DND-41 (cell line): ENCODE data around the gene GP9.
A peak's percentile ranks its signal among the peaks of the same experiment; 100 is the strongest.

Experiments
- ATAC-seq: fragments of 200-7000 bp; cut with Tn5 transposase; 3 replicates; pipeline ENCODE4 v1.9.1; 2021; ENCODE audit warnings: low read depth; ENCODE audit not compliant: insufficient read depth
- DNase-seq: peaks from one replicate; pipeline ENCODE4 v3.0.0-alpha.2; 2020
- H2AFZ ChIP-seq: 2 replicates; pipeline ENCODE4 v1.6.0; 2012; ENCODE audit warnings: low read depth, low read length
- H3K27ac ChIP-seq: 2 replicates; pipeline ENCODE4 v1.5.1; 2012; ENCODE audit warnings: low read length, inconsistent platforms
- H3K27me3 ChIP-seq: fragments of 200-600 bp; sonication (generic); 2 replicates; pipeline ENCODE4 v1.6.0; 2012; ENCODE audit warnings: low read length, mild to moderate bottlenecking, inconsistent platforms; ENCODE audit not compliant: insufficient read depth, poor library complexity
- H3K36me3 ChIP-seq: 2 replicates; pipeline ENCODE4 v1.5.1; 2012; ENCODE audit warnings: low read length, inconsistent platforms; ENCODE audit not compliant: insufficient read depth
- H3K4me1 ChIP-seq: 2 replicates; pipeline ENCODE4 v1.5.1; 2012; ENCODE audit warnings: mild to moderate bottlenecking, low read length; ENCODE audit not compliant: insufficient read depth
- H3K4me2 ChIP-seq: 2 replicates; pipeline ENCODE4 v1.6.0; 2012; ENCODE audit warnings: mild to moderate bottlenecking, moderate library complexity, low read length, inconsistent platforms; ENCODE audit not compliant: insufficient read depth
- H3K4me3 ChIP-seq, 2 experiments: fragments of 200-600 bp in 1 of 2; shearing (Covaris generic) in 1 of 2; 2 replicates each; pipeline ENCODE4 v1.5.1; 2012 to 2016; ENCODE audit warnings: inconsistent platforms in 2 of 2, low read length in 2 of 2, mild to moderate bottlenecking in 2 of 2, low read depth in 1 of 2, moderate library complexity in 1 of 2
- H3K79me2 ChIP-seq: 2 replicates; pipeline ENCODE4 v1.6.0; 2012; ENCODE audit warnings: low read length, inconsistent platforms; ENCODE audit not compliant: insufficient read depth
- H3K9ac ChIP-seq: 2 replicates; pipeline ENCODE4 v1.6.0; 2012; ENCODE audit warnings: low read depth, mild to moderate bottlenecking, inconsistent platforms, low read length, moderate library complexity
- H3K9me3 ChIP-seq: 2 replicates; pipeline ENCODE4 v1.5.1; 2012; ENCODE audit warnings: low read length, moderate library complexity, mild to moderate bottlenecking, inconsistent platforms; ENCODE audit not compliant: insufficient read depth, severe bottlenecking
- H4K20me1 ChIP-seq: 2 replicates; pipeline ENCODE4 v1.6.0; 2012; ENCODE audit warnings: low read length; ENCODE audit not compliant: insufficient read depth
- CTCF ChIP-seq: IDR thresholded peaks from 2 replicates; pipeline ENCODE4 v1.5.1; 2012; ENCODE audit warnings: borderline replicate concordance, low read length, moderate library complexity, mild to moderate bottlenecking; ENCODE audit not compliant: poor library complexity, severe bottlenecking; ENCODE audit errors: extremely low read depth
- EZH2 ChIP-seq: IDR thresholded peaks from 3 replicates; pipeline ENCODE4 v1.6.1; 2012; ENCODE audit warnings: borderline replicate concordance, low read depth, mild to moderate bottlenecking, moderate library complexity, low read length, inconsistent platforms; ENCODE audit not compliant: severe bottlenecking

The GP9 gene

GRCh38 chr3:129095285-129095684, 34.7 kb downstream of the GP9 start:
- Histone ChIP-seq H3K79me2 (peaks cover 22% of the 10 kb centered on the region), H4K20me1 (peaks cover 10% of the 10 kb centered on the region), H2AFZ (no peak overlapping the region), H3K27ac (no peak overlapping the region), H3K27me3 (no peaks in the 10 kb centered on the region), H3K9me3 (no peaks in the 10 kb centered on the region), H3K9ac (no peak overlapping the region), H3K4me1 (no peaks in the 10 kb centered on the region), H3K4me2 (no peak overlapping the region), H3K36me3 (peaks cover 50% of the 10 kb centered on the region), H3K4me3 (no peak overlapping the region)
- ATAC-seq: no peak
- TF ChIP-seq EZH2: no peak
- no peak for TF ChIP-seq CTCF
- no peak for DNase-seq

DNA sequence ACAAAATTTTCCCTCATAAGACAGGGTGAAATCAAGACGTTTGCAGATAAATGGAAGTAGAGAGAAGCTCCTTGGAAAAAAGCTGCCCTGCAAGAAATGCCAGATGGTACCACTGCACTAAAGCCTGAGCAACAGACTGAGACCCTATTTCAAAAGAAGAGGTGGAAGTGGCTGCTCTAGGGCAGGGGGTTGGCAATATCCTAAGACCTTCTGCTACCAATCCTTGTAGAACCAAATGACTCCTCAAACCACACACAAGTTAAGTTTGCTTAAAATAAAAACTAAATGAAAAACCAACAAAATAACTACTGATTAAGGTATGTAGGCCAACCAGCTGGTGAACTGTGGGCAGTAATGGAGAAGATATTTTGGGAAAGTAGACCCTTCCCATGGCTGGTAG, 39.7 kb downstream of the GP9 start:
- Histone ChIP-seq H2AFZ (no peak overlapping the region), H3K79me2 (peaks cover 56% of the 10 kb centered on the region), H3K4me2 (no peak overlapping the region), H3K4me3 (no peak overlapping the region), H3K27ac (no peak overlapping the region), H3K9ac (no peak overlapping the region), H3K36me3 (peaks cover 21% of the 10 kb centered on the region), H4K20me1 (peaks cover 24% of the 10 kb centered on the region), H3K4me1 (no peaks in the 10 kb centered on the region), H3K27me3 (no peaks in the 10 kb centered on the region), H3K9me3 (no peaks in the 10 kb centered on the region)
- DNase-seq: no peak
- no peak for ATAC-seq
- TF ChIP-seq EZH2 (no peak), CTCF (no peak)

DNA sequence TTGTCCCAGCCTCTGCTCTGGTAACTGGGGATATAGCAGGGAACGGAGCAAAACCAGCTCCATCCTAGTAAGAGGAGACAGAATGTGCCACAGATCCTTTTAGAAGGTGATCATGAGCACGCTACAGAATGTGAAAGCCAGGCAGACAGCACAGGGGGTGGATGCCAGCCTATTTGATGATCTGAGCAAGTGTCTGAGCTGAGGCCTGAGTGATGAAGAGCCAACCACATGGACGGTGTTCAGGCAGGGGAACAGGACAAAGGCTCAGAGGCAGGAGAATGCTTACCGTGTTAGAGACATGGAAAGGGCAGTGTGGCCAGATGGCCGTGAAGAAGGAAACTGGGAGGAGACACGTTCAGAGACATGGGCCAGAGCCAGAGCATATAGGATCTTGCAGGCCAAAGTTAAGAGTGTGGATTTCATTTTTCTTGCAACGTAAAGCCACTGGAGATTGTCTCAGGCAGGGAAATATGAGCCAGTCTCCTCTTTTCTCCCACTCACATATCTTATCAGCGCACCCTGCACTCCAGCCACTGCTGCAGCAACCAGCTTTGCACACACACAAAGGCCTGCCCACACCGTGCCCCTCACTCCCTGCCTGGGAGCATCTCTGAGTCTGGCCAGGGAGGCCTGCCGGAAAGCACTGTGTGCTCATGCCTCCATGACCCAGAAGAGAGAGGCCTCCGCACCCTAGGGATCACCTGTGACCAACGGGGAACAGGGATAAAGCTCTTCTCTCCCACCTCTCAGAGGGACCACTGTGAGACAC, 41.0 kb downstream of the GP9 start:
- no peaks in the 10 kb centered on the region for H3K27me3 ChIP-seq
- peaks cover 60% of the 10 kb centered on the region for H3K79me2 ChIP-seq
- TF ChIP-seq CTCF (no peak), EZH2 (no peak)
- peaks cover 26% of the 10 kb centered on the region for H4K20me1 ChIP-seq
- no peak overlapping the region for H3K4me3 ChIP-seq
- DNase-seq: no peak
- ATAC-seq: no peak
- peaks cover 22% of the 10 kb centered on the region for H3K36me3 ChIP-seq
- no peak overlapping the region for H3K9ac ChIP-seq
- H3K4me2 ChIP-seq: no peak overlapping the region
- no peaks in the 10 kb centered on the region for H3K4me1 ChIP-seq
- 0 out of 2 replicates have a peak overlapping the region, but pooled peaks have one; percentile 11 for H3K27ac ChIP-seq
- no peak overlapping the region for H2AFZ ChIP-seq
- H3K9me3 ChIP-seq: no peaks in the 10 kb centered on the region
